Endothelial cell of umbilical vein (primary cell): ENCODE measurements around the gene CHRM1.

Experiments used
- EZH2 ChIP-seq: IDR thresholded peaks from 2 replicates; pipeline ENCODE4 v1.6.1; 2012; ENCODE audit warnings: borderline replicate concordance, low read depth, mild to moderate bottlenecking, moderate library complexity, low read length, inconsistent platforms; ENCODE audit not compliant: severe bottlenecking
- TF ChIP-seq, protein P1 (sequence below), 2 donors: IDR thresholded peaks; 1 replicate in 1 of 2; 2 replicates in 1 of 2; pipeline ENCODE4 v1.5.1; 2011; ENCODE audit warnings: low read length in 2 of 2, mild to moderate bottlenecking in 2 of 2, moderate library complexity in 2 of 2, control low read depth in 1 of 2, inconsistent platforms in 1 of 2, low read depth in 1 of 2; ENCODE audit not compliant: insufficient read depth in 1 of 2; ENCODE audit errors: extremely low read depth in 1 of 2

GRCh38 chr11:62863687-62864335 lies 57.4 kb downstream of the CHRM1 start:
- TF ChIP-seq, protein P1, sequence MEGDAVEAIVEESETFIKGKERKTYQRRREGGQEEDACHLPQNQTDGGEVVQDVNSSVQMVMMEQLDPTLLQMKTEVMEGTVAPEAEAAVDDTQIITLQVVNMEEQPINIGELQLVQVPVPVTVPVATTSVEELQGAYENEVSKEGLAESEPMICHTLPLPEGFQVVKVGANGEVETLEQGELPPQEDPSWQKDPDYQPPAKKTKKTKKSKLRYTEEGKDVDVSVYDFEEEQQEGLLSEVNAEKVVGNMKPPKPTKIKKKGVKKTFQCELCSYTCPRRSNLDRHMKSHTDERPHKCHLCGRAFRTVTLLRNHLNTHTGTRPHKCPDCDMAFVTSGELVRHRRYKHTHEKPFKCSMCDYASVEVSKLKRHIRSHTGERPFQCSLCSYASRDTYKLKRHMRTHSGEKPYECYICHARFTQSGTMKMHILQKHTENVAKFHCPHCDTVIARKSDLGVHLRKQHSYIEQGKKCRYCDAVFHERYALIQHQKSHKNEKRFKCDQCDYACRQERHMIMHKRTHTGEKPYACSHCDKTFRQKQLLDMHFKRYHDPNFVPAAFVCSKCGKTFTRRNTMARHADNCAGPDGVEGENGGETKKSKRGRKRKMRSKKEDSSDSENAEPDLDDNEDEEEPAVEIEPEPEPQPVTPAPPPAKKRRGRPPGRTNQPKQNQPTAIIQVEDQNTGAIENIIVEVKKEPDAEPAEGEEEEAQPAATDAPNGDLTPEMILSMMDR (IDR thresholded peaks at IDR 0.05; ENCODE audit: extremely low read depth in 1 of 2, insufficient read depth in 1 of 2, low read depth in 1 of 2, low read length in 2 of 2) = no peak
- TF ChIP-seq EZH2 = no peak
